ENCODE data around the gene RBM7.

RBM7 gene

DNA sequence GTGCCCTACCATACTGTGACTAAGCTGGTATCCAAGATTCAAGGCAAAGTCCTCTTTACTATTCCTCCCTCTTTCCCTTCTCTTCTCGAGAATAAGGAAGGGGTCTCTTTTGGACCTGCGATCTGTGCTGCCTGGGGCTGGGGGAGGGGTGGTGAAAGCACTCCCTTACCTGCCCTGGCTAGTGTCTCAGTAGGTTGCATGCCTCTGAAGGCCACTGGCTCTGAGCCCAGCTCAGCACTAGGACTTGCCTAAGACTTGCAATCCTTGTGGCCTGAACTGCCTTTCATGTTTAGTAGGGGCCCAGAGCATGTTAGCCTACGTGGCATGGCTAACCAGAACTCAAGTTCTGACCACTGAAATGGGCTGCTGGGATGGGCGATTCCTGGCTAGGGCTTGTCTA, 25.8 kb downstream of the RBM7 start:
- TF ChIP-seq, protein P1, sequence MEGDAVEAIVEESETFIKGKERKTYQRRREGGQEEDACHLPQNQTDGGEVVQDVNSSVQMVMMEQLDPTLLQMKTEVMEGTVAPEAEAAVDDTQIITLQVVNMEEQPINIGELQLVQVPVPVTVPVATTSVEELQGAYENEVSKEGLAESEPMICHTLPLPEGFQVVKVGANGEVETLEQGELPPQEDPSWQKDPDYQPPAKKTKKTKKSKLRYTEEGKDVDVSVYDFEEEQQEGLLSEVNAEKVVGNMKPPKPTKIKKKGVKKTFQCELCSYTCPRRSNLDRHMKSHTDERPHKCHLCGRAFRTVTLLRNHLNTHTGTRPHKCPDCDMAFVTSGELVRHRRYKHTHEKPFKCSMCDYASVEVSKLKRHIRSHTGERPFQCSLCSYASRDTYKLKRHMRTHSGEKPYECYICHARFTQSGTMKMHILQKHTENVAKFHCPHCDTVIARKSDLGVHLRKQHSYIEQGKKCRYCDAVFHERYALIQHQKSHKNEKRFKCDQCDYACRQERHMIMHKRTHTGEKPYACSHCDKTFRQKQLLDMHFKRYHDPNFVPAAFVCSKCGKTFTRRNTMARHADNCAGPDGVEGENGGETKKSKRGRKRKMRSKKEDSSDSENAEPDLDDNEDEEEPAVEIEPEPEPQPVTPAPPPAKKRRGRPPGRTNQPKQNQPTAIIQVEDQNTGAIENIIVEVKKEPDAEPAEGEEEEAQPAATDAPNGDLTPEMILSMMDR (IDR thresholded peaks at IDR 0.05; ENCODE audit: control extremely low read depth, extremely low read depth, low read depth, missing control alignments) = no peak
- ChIA-PET POLR2A (no interaction called here), CTCF (no interaction called here)
- no peak for DNase-seq (ENCODE audit: extremely low spot score)

DNA sequence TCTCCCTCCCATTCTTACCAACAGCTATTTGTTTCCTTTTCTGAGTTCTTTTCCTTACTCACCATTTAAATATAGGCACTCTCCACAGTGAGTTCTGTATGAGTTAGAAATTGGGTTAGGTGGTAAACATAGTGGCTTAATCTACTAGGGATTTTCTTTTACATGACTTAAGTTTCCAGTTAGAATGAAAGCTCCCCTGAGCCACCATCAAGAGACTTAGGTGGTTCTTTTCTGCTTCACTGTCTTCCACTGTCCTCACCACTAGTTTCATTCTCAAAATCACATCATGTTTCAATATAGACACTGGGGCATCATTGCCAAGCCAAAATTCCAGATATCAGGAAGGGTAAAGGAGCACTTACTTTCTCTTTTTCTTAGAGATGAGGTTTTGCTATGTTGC, 29.8 kb downstream of the RBM7 start:
- ChIA-PET POLR2A (no interaction called here), CTCF (interaction anchor here (1.4 kb wide), 1 partner anchor 8 kb away, joined by 3 read pairs; the partner anchor contains the start of gene REXO2)
- TF ChIP-seq, protein P1 (IDR thresholded peaks at IDR 0.05; ENCODE audit: control extremely low read depth, extremely low read depth, low read depth, missing control alignments) = no peak

GRCh38 chr11:114432893-114433292, 32.4 kb downstream of the RBM7 start:
- ChIA-PET POLR2A (no interaction called here), CTCF (interaction anchor here (1.2 kb wide), 1 partner anchor 9 kb away, joined by 4 read pairs; no protein-coding TSS in a partner anchor)
- TF ChIP-seq, protein P1 (IDR thresholded peaks at IDR 0.05; ENCODE audit: control extremely low read depth, extremely low read depth, low read depth, missing control alignments) = no peak
- no peak for DNase-seq (ENCODE audit: extremely low spot score)

More for the DNA sequence above, 29.8 kb downstream of the RBM7 start:
- DNase-seq (ENCODE audit: extremely low spot score) = no peak

DNA sequence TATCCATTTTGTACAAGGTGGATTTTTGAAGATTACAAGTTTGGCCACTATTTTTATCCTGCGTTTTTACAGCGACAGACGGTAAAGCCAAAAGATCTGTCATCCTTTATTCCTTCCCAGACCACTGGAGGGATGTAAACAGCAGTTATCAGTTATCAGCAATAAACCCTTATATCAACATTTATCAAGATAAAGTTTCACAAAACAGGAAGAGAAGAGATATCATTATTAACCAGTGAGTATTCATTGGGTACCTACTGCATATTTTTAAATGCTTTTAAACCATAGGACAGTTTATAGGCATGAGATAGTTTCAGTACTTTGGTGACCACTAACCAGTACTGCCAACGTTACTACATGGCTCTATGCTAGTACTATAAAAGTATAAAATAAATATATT, 32.9 kb downstream of the RBM7 start:
- ChIA-PET CTCF (no interaction called here), POLR2A (no interaction called here)
- TF ChIP-seq, protein P1 (IDR thresholded peaks at IDR 0.05; ENCODE audit: control extremely low read depth, extremely low read depth, low read depth, missing control alignments) = no peak
- DNase-seq (ENCODE audit: extremely low spot score) = no peak

DNA sequence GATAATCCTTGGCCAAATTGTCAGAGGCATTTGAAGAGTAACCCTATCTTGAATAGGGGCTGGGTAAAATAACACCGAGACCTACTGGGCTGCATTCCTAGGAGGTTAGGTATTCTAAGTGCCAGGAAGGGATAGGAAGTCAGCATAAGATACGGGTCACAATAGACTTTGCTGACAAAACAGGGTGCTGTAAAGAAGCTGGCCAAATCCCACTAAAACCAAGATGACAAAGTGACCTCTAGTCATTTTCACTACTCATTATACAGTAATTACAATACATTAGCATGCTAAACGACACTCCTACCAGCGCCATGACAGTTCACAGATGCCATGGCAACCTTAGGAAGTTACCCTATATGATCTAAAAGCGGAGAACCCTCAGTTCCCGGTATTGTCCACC, 37.8 kb downstream of the RBM7 start:
- no peak for DNase-seq (ENCODE audit: extremely low spot score)
- CTCF ChIA-PET = interaction anchor here (1.2 kb wide), 1 partner anchor 8 kb away, joined by 3 read pairs; no protein-coding TSS in a partner anchor
- POLR2A ChIA-PET = no interaction called here
- TF ChIP-seq, protein P1 (IDR thresholded peaks at IDR 0.05; ENCODE audit: control extremely low read depth, extremely low read depth, low read depth, missing control alignments) = no peak

DNA sequence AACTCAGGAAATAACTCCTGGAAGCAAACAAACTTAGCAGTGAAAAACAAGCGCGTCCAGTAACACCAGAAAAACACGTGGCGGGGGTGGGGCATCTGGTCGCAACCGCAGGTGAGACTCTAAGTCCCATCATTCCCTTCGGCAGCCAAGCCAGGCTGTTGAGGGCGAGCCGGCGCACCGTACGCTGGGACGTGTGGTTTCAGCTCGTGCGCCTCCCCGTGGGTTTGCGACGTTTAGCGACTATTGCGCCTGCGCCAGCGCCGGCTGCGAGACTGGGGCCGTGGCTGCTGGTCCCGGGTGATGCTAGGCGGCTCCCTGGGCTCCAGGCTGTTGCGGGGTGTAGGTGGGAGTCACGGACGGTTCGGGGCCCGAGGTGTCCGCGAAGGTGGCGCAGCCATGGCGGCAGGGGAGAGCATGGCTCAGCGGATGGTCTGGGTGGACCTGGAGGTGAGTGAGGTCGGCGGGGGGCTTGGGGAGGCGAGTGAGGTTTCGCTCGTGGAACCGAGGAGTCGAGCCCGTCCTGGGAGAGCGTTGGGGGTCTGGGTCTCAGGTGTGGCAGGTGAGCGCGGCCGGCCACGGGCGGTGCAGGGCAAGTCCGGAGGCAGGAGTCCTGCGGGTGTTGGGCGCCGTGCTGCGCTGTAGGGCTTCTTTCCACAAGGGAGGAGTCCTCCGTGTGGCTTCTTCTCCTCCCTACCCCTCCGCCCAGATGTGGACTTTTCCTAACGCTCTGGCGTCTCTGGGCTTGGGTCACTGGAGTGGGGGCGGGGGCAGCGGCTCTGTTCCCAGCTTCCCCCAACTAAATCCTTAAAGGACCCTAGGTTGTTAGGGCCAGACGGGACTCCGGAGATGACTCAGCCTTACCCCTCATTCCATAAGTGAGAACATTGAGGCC, 39.0 kb downstream of the RBM7 start, which contains the start of gene REXO2:
Gene REXO2 (plus strand): TSS at position 239 of the 892 bp plus-strand sequence. CDS start 62 bp downstream, at position 301.
- peak; percentile 95 for DNase-seq (ENCODE audit: extremely low spot score)
- CTCF ChIA-PET = interaction anchor here (1.2 kb wide), 1 partner anchor 9 kb away, joined by 3 read pairs; no protein-coding TSS in a partner anchor
- POLR2A ChIA-PET = no interaction called here
- TF ChIP-seq, protein P1 (IDR thresholded peaks at IDR 0.05; ENCODE audit: control extremely low read depth, extremely low read depth, low read depth, missing control alignments) = peak; percentile 26

Measured in GM10248 (cell line).